Fibroblast of mammary gland (primary cell): ENCODE measurements around the gene WDR36.
A peak's percentile ranks its signal among the peaks of the same experiment; 100 is the strongest.

Experiments
- DNase-seq: peaks from one replicate; pipeline ENCODE4 v3.0.0-alpha.2; 2010; ENCODE audit warnings: low read depth
- H3K4me3 ChIP-seq: 2 replicates; pipeline ENCODE4 v1.5.1; 2011; ENCODE audit warnings: low read depth, mild to moderate bottlenecking, low read length, moderate library complexity; ENCODE audit not compliant: control insufficient read depth
- CTCF ChIP-seq: conservative IDR thresholded peaks from 2 replicates; pipeline ENCODE4 v1.5.1; 2011; ENCODE audit warnings: low read depth, low read length, inconsistent platforms; ENCODE audit not compliant: control insufficient read depth, insufficient read depth

The WDR36 gene

GRCh38 chr5:111099058-111099778, 7.1 kb downstream of the WDR36 start:
- no peak for TF ChIP-seq CTCF
- H3K4me3 ChIP-seq: no peak overlapping the region
- peak; percentile 30 for DNase-seq

- TF ChIP-seq CTCF: no peak
- DNase-seq: no peak
- no peak overlapping the region for H3K4me3 ChIP-seq
Observed at GRCh38 chr5:111106320-111106948, 14.3 kb downstream of the WDR36 start.

- no peak for DNase-seq
- no peak overlapping the region for H3K4me3 ChIP-seq
- TF ChIP-seq CTCF: no peak
Observed at GRCh38 chr5:111107371-111107770, 15.2 kb downstream of the WDR36 start.

GRCh38 chr5:111111956-111112355, 19.8 kb downstream of the WDR36 start:
- TF ChIP-seq CTCF: no peak
- DNase-seq: no peak
- no peak overlapping the region for H3K4me3 ChIP-seq

DNA sequence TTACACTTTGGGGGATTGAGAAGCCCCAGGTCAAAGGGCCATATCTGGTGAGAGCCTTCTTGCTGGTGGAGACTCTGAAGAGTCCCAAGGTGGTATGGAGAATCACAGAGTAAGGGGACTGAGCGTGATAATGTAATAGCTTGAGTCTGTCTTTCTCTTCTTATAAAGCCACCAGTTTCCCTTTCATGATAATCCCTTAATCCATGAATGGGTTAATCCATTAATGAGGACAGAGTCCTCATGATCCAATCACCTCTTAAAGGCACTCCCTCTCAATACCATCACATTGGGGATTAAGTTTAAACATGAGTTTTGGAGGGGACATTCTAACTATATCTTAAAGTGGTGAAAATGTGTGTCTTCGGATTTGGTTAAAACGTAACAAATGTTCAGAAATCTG, 21.5 kb downstream of the WDR36 start:
- no peak for DNase-seq
- no peak overlapping the region for H3K4me3 ChIP-seq
- no peak for TF ChIP-seq CTCF

- H3K4me3 ChIP-seq: no peak overlapping the region
- DNase-seq: no peak
- no peak for TF ChIP-seq CTCF
Observed at GRCh38 chr5:111115229-111115628, 23.1 kb downstream of the WDR36 start.
